Kidney capillary endothelial cell (primary cell): ENCODE data around the gene DDB1.
A peak's percentile ranks its signal among the peaks of the same experiment; 100 is the strongest.

ENCODE experiments used
- DNase-seq: peaks from one replicate; pipeline ENCODE4 v3.0.0-alpha.2; 2018; ENCODE audit warnings: low spot score

Gene DDB1

GRCh38 chr11:61332797-61333549, at the start of gene DDB1, which contains the start of gene TKFC:
Gene DDB1 (minus strand): TSS chr11:61333105. CDS start chr11:61332968, 137 bp downstream.
Gene TKFC (plus strand): TSS chr11:61333228. CDS start chr11:61334729, 1,501 bp downstream.
- DNase-seq, result peak; percentile 91

GRCh38 chr11:61380884-61381283, 48.0 kb upstream of the DDB1 start:
- DNase-seq, result no peak

DNA sequence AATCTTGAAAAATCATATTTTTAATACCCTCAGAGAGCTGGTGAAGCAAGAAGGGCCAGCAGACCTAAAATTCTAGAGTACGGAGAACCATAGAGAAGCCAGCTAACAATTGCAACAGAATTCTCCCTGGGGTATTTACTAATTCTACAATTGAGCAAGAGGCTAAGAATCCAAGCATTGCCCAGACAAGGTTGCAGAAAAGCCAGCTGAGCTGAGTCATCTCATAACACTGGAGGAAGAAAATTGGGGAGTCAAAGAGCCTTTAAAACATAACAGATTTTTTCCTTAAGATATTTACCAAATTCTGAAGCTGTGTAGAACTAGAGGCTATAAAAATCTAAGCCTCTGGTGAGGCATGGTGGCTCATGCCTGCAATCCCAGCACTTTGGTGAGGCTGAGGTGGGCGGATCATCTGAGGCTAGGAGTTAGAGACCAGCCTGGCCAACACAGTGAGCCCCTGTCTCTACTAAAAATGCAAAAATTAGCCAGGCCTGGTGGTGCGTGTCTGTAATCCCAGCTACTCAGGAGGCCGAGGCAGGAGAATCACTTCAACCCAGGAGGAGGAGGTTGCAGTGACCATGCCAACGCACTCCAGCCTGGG, 45.9 kb upstream of the DDB1 start:
- no peak for DNase-seq

- DNase-seq, result no peak
Measured at GRCh38 chr11:61377461-61378160, 44.7 kb upstream of the DDB1 start.

DNA sequence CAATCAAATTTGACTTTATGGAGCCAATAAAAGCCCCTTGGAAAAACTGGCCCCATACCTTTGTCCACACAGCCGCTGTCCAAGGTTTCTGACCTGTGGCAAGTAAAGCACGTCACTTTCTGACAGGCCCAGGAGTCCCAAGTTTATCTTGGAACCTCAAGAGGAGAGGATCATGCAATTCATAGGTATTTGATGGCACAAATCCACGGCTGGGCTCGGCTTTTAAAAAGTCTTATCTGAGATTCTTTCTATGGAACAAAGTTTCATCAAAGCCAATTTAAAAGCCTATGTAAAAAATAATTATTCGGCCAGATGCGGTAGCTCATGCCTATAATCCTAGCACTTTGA, 42.8 kb upstream of the DDB1 start:
- no peak for DNase-seq

GRCh38 chr11:61372659-61373420, 39.9 kb upstream of the DDB1 start:
- no peak for DNase-seq

- no peak for DNase-seq
Measured at GRCh38 chr11:61370349-61371005, 37.6 kb upstream of the DDB1 start.

- no peak for DNase-seq
Measured at GRCh38 chr11:61369372-61370348, 36.8 kb upstream of the DDB1 start.

GRCh38 chr11:61368646-61369045, 35.7 kb upstream of the DDB1 start:
- no peak for DNase-seq

DNA sequence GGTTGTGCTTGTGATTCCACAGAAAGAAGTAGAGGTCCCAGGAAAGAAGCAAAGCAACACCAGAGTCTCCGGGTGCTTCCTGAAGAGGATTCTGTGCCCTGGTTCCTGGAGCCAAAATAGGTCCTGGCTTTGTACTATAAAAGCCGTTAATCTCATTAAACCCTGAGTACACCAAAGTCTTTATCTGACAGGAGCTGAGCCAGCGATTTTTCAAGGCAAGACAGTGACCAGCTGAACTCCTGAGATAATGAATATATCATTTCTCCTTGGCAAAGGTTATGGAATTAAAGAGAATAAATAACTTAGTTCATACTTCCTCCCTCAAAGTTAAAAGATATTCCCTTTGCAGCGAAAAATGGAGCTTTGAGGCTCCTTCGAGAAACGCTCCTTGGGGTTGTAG, 34.5 kb upstream of the DDB1 start:
- no peak for DNase-seq

DNA sequence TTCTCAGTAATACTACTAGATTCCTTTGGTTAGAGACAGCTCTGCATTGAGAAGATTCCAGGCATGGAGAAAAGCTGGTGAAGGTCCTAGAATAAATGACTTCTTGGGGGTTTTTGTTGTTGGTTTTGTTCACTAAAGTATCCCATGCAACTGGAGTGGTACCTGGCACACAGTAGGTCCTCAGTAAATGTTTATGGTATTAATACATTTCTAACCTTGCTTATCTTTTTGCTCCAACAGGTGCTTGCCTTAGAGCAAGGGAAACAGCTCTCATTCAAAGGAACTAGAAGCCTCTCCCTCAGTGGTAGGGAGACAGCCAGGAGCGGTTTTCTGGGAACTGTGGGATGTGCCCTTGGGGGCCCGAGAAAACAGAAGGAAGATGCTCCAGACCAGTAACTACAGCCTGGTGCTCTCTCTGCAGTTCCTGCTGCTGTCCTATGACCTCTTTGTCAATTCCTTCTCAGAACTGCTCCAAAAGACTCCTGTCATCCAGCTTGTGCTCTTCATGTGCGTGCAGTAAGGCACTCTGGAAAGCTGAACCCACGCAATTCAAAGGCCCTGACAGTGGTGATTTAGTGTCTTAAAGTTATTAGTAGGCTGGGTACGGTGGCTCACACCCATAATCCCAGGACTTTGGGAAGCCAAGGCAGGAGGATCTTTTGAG, 31.2 kb upstream of the DDB1 start:
- DNase-seq, result no peak

GRCh38 chr11:61362542-61362875, 29.6 kb upstream of the DDB1 start:
- DNase-seq, result no peak

DNA sequence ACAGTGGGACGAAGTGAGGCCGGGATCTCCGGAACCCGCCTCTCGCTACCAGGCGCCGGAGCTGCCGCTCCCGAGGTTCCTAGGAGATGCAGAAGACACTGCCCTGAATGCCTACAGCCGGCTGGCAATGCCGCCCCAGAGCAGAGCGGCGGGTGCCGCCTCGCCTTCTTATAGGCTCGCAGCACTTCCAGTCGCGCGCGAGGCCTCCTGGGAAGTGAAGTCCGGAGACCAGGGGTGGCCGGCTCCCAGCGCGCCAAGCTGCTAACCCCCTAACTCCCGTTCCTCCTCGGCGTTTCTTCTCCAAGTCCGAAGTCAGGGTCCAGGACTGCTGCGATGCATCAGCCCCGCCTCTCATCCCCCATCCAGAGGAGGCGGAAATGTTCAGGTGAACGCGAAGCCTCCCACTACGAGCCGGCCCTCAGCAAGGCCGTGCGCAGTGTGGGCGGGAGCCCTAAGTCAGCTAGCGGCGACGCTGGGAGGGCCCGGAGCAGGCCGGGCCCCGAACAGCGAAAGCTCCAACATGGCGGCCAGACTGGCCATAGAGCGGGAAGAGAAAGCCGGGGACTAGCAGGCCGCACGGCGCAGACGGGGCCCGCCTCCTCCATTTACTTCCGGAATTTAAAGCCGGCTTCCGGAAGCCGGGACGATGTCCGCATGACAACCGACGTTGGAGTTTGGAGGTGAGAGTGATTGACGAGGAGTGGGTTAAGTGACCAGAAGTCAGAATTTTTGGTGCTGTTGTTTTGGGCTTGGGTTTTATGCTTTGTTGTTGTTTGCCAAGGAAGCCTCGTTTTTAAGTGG, 29.0 kb upstream of the DDB1 start, which contains the start of the genes CYB561A3 and TMEM138:
Gene CYB561A3 (minus strand): TSS at position 142 of the 801 bp plus-strand sequence. CDS start 5,169 bp downstream, outside the sequence.
Gene TMEM138 (plus strand): TSS at position 634 of the 801 bp plus-strand sequence. CDS start 2,017 bp downstream, outside the sequence.
- DNase-seq, result peak; percentile 91

- no peak for DNase-seq
Measured at GRCh38 chr11:61361237-61361740, 28.4 kb upstream of the DDB1 start.

DNA sequence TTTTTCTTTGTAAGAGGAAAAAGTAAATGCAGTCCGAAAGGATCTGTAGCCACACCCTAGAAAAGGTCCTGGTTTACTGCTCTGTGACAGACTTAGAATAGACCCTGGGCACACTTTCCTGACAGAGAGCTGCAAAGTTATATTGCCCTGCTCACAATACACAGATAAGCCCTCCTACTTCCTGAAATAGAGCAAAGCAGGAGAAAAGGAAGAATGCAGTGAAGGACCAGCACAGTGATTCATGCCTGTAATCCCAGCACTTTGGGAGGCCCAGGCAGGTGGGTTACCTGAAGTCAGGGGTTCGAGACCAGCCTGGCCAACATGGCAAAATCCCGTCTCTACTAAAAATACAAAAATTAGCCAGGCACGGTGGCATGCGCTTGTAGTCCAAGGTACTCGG, 26.6 kb upstream of the DDB1 start:
- no peak for DNase-seq

DNA sequence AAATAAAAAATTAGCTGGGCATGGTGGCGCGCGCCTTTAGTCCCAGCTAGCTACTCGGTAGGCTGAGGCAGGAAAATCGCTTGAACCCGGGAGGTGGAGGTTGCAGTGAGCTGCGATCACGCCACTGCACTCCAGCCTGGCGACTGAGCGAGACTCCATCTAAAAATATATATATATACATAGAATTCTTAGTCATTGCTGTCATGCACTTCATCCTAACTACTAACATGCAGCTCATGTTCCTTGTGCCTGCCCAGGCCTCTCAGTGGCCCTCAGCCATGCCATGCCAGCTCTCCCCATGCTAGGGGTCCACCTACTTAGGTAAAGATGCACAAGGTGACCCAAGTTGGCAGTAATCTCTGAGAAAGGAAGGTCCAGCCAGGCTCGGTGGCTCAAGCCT, 25.7 kb upstream of the DDB1 start:
- DNase-seq, result no peak

- DNase-seq, result no peak
Measured at GRCh38 chr11:61357894-61358239, 25.0 kb upstream of the DDB1 start.

GRCh38 chr11:61357233-61357893, 24.5 kb upstream of the DDB1 start:
- DNase-seq, result no peak
